Retina (tissue), 1 donor: ENCODE measurements around the gene DPY19L2.
"Not testable (repeated sequence)": the region's sequence is repeated elsewhere in the genome, so short reads cannot be mapped to it uniquely, and the experiment has no call there.

ENCODE experiments used
- DNase-seq: peaks from one replicate; pipeline ENCODE4 v3.0.0-alpha.2; 2016

Gene DPY19L2

DNA sequence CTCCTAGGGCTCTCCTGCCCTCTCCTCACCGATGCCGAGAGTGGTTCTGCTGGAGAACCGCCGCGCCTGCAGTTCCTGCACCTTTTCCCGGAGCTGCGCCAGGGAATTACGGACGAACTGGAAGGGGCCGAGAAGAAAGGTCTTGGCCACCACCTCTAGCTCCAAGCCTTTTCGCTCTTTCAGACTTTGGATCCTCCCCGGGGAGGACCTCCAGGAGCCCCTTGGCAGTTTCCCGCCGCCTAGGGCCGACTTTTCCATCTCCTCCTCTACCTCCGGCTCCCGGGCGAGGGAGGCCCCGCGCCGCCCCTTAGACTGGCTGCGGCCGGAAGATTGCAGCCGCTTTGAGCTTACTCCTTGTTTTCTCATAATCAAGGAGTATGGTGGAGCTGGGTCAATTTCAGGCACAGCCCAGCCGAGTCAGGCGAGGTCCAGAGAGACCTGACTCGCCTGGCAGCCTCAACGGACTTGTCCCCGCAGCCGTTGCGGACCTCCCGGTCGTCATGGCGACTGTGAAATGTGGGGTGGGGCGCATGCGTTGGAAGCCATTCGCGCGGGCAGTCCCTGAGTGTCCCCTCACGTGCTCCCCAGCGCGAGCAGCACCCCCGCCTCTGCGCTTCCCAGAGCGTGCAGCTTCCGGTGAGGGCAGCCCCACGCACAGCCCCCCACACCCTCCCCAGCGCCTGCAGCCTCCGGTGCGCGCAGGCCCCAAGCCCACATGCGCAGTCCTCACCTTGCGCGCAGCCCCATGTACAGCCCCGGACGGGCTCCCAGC lies at the start of gene DPY19L2:
Gene DPY19L2, minus strand, starts transcription at position 466 of the 772 bp plus-strand sequence. Its CDS starts 100 bp downstream, at position 366.
- DNase-seq: peak; percentile 97

DNA sequence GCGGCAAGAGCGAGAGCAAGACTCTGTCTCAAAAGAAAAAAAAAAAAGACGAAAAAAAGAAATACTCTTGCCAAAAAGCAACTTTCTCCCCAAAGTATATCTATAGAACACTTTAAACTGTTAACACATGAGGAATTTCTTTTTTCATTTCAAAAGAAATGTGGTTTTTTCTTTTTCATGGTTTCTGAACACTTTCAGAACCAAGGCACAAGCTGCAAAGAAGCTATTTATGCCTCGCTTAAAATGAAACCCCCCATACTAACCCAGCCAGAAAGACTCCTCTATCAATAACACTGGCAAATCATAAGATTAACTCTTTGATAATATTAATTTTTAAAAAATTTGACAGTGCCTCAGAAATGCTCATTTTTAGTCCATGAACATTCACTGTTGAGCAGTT lies 48.6 kb upstream of the DPY19L2 start:
- DNase-seq: not testable (repeated sequence)

DNA sequence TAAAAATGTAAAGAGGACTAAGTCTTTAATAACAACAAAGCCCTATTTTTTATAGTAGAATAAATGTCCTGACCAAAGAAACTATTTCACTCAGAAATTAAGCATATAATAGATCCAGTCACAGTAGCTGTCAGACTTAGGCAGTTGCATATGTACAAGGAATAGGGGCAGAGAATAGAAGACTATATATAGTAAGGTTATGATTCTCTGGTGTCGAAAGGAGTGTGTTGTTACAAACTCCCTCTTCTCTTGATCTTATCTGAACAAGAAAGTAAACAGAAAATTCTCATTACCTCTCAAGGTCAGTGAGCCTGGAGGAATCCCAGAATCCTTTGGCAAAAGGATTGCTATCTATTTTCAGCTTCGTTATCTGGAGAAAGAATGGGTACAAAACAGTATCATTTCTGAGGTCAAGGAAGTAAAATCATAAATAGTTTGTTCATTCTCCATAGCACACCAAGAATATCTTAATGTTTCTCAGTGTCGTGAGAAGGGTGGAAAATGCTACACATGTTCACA lies 46.9 kb upstream of the DPY19L2 start:
- not testable (repeated sequence) for DNase-seq

DNA sequence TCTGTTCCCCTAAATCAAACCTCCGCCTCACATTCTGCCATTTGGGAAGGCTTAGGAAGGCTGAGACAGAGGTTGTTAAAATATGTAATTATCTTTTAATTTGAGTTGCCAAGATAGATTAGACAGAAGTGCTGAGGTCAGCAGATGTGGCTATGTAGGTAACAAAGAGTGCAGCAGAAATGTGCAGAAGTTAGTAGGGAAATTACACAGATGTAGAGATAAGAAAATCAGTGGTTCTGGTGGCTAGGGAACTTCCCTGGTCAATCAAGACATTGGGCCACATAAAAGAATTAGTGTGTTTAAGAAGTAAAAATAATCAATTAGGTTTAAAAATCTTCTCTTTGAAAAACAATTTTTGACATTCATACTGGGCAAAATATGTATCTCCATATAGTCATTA lies 46.1 kb upstream of the DPY19L2 start:
- not testable (repeated sequence) for DNase-seq

DNA sequence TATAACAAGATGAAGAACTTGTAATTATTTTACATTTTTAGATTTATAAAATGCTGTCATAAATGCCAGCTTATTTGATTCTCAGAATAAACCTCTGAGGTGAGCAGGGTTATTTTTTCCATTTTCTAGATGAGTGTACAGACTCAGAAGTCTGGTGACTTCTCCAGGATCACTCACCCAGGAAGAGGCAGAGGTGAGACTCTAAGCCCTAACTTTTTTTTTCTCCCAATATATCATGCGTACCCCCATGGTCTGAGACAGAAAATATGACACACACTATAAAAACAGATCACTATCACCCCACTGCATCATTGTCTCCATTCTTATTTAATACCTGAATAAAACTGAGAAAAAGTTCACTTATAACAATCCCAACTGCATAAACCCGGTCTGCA lies 45.4 kb upstream of the DPY19L2 start:
- DNase-seq: not testable (repeated sequence)

DNA sequence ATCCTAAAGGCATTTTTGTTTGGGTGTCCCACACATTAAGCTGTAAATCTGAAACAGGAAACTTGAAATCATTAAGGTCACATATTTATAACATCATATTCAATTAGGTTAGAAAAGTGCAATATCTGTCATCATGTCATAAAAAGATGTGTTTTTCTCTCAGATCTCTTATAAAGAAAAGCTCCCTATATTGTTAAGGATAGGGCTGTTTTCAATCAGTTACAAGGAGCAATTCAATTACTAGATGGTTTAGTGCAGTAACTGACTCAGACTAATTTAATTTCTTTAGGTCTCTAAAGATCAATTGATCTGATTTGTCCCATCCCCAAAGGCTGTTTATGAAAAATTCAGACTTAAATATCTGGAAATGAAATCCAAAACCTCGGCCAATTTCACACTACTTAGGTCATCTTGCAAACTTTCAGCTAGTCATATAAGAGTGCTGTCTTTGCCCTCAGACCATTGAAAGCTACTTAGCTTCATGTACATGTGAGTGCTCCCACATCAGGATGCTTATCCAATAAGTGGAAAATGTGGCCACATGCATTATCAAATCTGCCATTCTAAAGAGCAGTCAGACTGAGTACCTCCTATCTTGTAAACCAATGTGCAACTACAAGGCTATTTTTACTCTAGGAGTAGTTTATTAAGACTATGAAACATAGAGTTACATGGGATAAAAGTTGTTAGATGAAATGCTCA lies 44.8 kb upstream of the DPY19L2 start:
- DNase-seq: not testable (repeated sequence)

DNA sequence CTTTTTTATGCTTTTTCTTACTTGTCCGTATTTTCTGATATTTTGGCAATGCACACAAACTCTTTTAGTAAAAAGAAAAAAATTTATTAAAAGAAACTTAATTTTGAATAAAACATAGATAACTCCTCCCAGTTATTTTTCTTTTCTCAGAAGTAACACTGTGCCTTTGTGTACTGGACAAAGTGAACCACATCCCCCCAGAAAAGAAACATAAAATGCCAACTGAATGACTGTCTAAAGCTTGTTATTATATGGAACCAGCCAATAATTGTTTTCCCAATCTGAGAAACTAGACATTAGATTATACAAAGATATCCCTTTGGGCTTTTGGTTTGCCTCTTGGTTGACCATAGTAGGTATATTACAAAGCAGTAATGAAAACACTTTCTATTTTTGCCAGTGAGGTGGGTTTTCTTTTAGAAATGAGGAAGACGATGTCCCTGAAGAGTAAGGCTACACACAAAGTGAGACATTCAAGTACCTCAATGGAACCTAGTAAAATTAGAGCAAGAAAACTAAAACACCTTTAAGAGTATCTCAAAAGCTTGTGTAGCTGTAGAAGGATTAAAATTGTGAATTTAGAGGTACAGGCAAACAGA lies 44.2 kb upstream of the DPY19L2 start:
- not testable (repeated sequence) for DNase-seq

DNA sequence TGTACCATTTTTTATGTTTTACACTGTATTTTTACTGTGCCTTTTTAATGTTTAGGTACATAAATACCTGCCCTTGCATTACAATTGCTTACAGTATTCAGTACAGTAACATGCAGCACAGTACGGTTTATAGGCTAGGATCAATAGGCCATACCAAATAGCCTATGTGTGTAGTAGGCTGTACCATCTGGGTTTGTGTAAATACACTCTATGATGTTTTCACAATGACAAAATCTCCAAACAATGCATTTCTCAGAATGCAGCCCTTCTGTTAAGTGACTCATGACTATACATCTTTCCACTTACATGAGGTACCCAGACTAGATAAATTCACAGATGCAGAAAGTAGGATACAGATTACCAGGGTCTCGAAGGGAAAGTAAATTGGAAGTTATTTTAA lies 43.0 kb upstream of the DPY19L2 start:
- DNase-seq: not testable (repeated sequence)

DNA sequence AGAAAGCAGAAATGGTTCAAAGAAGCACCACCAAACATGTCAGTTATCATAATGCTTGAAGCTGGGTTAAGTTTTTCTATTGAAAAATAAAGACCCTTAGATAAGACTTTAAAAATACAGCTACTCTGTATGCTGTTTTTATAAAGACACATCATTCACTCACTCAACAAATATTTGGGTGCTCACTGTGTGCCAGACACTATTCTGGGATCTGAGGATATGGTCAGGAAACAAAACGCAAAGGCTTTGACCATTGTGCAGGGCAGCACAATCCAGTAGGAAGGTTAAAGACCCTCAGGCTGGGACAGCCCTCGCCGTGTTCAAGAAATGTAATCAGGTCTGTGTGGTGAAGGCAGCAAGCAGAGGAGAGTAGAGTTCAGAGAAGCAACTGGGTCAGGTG lies 38.0 kb upstream of the DPY19L2 start:
- no peak for DNase-seq

DNA sequence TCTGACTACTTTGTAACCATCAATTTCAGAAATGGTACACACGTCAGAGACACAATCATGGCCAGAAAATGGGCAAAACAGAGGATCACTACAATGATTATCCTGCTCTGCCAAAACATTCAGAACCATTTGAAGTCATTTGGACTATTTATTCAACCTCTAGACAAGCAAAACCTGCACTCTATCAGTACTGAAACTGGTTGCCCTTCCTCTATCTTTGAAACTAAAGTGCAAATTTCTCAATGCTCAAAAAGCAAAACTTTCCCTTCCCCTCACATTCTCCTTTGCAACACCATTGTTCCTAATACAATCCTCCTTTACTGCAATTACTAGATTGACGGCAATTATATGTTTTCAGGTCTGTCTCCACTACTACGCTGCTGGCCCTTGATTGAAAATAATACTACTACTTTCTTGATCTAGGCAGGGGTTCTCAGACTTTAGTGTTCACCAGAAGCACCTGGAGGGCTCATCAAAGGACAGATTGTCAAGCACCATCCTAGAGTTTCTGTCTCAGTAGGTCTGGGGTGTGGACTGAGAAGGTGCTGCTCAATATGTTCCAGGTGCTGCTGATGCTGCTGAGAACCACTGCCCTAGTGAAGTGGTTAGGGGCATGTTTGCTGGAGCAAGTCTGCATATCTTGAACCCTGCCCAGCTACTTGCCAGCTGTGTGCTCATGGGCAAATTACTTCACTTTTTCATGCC lies 31.5 kb upstream of the DPY19L2 start:
- not testable (repeated sequence) for DNase-seq

DNA sequence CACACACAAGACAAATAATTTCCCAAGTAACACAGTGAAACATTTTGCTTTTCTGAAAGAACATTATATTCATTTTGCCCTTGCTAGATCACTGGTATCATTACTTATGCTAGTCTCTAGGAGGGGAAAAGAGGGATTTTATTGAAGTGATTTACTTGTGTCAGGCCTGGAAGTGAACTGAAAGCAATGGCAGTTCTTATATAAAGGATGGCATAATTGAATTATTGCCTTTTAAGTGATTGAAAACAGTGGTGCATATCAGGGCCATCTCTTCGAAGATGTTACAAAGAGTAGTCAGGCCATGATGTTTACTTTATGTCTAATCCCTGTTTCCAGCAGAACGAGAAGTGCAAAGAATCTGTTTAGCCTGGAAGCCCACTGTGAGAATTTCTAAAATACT lies 30.7 kb upstream of the DPY19L2 start:
- not testable (repeated sequence) for DNase-seq

DNA sequence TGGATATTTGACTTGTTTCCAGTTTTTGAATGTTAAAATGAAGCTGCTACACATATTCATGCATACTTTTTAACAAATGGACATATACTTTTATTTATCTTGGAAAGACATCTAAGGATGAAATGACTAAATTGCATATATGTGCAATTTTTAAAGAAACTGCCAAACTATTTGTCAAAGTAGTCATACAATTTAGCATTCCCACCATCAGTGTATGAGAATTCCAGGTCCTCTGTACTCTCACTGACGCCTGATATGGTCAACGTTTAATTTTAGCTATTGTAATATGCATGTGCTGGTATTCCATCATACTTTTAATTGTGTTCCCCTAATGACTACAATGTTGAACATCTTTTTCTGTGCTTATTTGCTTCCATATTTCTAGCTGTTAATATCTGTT lies 22.5 kb upstream of the DPY19L2 start:
- DNase-seq: not testable (repeated sequence)

DNA sequence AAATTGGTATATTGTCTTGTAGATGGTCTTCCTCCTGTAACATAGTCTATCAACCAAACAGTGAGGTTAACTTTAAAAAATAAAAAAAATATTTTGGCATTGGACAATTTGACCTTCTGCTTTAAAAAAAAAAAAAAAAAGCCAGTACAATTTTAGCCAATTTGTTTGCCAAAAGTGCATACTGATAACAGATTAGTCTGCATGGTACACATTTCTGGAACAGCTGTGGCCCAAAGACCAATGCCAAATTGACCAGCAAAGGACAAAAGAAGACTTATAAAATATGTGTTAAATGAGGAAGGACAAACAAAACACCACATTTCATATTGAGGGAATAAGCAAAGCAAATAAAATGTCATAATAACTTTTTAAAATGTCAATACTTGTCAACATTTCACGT lies 20.8 kb upstream of the DPY19L2 start:
- not testable (repeated sequence) for DNase-seq

DNA sequence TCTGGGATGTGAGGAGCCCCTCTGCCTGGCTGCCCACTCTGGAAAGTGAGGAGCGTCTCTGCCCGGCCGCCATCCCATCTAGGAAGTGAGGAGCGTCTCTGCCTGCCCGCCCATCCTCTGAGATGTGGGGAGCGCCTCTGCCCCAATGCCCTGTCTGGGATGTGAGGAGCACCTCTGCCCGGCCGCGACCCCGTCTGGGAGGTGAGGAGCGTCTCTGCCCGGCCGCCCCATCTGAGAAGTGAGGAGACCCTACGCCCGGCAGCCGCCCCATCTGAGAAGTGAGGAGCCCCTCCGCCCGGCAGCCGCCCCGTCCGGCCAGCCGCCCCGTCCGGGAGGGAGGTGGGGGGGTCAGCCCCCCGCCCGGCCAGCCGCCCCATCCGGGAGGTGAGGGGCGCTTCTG lies 18.3 kb upstream of the DPY19L2 start:
- not testable (repeated sequence) for DNase-seq

DNA sequence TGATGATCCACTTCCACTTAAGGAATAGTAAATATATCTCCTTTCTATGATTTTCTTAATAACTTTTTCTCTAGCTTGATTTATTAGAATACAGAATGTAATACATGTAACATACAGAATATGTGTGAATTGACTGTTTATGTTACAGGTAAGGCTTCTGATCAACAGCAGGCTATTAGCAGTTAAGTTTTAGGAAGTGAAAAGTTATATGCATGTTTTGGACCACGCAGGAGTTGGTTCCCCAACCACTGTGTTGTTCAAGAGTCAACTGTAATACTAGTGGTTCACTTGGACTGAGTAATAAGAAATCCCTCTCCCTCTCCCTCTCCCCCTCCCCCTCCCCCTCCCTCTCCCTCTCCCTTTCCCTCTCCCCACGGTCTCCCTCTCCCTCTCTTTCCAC lies 17.5 kb upstream of the DPY19L2 start:
- DNase-seq: not testable (repeated sequence)

DNA sequence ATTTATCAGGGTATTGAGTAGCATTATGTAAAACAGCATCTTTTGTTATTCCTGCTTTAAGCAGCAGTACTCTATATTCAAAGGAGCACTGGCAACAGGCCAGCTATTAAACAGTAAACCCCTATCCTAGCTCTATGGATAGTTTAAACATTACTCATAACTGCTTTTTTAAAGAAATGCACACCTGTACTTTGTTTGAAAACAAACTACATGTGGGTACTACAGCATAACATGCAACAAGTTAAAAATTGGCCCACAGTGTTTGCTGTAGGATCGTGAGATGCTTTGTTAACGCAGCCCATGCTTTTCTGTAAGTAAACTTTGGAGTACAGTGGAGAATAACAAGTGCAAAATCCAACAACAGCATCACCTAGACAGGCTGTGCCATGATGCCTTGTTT lies 14.3 kb upstream of the DPY19L2 start:
- DNase-seq: not testable (repeated sequence)

DNA sequence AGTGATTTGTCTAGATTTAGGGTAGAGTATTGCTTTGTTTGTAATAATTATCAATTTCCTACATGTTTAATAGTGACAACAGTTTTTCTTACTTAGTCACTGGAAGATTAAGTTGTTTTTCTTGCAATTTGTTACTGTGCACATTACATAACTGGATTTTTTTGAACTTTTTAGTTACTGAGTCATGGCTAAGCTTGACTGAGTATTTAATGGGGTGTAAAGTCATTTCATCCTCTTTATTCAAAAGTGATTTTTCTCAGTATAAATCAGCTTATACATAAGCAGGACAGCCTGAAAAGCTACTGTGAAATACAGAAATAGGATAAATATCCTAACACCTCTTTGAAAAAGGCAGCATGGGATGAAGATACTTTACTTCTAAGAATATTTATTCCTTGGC lies 12.5 kb upstream of the DPY19L2 start:
- not testable (repeated sequence) for DNase-seq

DNA sequence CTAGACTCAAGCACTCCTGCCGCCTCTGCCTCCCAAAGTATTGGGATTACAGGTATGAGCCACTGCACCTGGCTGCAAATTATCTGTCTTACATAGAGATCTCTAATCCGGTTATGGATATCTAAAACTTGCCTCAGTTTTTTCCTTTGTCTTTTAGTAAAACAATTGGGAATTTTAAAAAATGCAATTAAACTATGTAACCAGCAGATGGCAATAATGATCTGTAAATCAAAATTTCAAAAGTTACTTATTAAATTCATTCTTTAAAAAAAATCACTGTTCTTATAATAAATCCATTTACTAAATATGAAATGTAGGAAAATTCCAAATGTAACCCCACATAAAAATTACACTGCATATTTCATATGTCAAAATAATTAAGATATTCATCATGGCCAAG lies 4.3 kb upstream of the DPY19L2 start:
- not testable (repeated sequence) for DNase-seq

DNA sequence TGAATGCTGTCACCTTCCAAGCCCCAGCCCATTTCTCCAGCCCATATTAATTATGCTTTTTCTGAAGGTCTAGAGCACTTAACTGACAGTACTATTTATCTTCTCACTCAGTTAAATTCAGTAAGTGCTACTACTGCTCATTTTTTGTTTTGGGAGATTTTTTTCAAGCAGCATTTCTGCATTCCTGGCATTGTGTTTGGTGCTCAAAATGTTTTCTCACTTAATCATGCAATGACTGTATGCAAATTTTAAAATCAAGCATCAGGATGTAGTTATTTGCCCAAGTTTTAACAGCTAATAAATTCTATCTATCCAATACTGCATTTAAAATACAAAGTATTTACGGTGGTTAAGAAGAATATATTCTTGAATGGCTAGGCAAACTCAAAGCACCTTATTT lies 1.6 kb upstream of the DPY19L2 start:
- not testable (repeated sequence) for DNase-seq

DNA sequence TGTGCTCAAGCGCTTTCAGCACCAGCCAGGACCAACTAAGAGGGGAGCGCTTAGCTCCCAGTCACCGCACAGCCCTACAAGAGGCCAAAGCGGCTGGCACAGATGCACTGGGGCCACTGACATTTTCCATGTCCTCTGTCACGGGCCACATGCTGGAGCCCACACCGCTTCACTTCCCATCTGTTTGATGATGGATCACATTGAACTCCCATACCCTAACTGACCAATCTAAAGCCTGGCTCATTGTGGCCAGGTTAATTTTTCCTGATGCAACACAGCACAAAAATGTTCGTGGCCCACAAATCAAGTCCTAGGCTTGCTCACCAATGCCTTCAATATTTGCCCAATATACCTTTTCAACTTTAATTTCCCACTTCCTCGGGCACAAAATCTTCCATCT lies 1.1 kb upstream of the DPY19L2 start:
- peak; percentile 38 for DNase-seq

DNA sequence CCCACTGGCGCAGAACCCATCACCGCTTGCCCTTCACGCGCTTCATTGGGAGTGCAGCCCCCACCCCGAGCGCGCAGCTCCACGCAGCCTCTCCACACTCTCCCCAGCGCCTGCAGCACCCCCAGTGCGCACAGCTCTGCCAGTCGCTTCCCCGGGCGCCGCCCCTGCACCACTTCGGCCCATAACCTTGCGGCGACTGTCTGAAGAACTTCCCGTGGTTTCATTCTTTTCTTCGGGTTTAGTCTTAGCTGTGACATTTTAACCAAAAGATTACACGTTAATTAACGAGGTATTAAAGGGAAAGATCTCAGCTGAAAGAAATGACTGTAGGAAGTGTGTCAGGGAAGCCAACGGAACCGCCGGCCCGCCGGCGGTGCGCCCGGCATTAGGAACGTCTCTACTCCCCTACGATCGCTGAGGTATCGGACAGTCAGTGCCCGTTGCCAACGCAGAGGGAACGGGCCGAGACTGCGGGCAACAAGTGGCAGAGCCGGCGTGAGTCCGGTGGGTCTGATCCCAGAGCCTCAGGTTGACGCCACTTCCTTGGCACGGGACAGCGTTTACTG lies 590 bp upstream of the DPY19L2 start:
- DNase-seq: peak; percentile 91

DNA sequence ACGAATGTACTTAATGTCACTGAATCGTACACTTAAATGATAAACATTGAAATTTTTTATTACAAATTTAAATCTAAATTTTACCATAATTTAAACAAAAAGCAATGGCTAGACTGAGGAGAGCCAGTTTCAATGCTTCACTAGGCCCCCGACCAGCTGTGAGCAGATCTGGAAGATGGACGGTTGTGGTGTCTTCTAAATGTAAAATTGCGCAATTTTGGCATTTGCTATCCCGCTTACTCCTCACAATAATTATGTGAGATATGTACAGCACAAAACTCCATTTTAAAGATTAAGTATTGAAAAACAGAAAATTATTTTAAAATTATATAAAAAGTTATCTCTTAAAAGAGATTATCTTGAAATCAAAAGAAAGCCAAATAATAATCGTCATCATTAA lies 5.3 kb downstream of the DPY19L2 start:
- not testable (repeated sequence) for DNase-seq

DNA sequence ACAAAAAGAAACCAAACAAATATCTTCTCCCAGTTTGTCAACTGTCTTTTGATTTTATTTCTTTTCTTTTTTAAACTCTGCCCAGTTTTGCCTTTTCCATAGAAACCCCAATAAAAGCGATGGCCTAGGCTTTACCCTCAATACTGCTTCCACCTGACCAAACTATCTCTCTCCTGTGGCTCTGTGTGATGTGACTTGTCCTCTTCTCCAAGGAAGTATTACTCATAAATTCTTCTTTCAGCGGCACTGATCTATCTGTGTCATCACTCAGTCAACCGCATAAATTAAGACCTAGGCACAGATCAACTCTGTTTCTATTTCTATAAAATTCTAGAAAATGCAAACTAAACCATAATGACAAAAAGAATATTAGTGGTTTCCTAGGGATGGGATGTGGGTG lies 9.8 kb downstream of the DPY19L2 start:
- DNase-seq: not testable (repeated sequence)
